DOHH2 (cell line): ENCODE results near the gene LIF.

Source experiments
- H3F3A ChIP-seq: fragments of 200-600 bp; sonication (generic), shearing (Covaris generic); 2 replicates; pipeline ENCODE4 v1.6.0; 2016; ENCODE audit warnings: antibody characterized with exemption, mild to moderate bottlenecking; ENCODE audit not compliant: control insufficient read depth, insufficient read depth
- H3K27ac ChIP-seq: fragments of 200-600 bp; sonication (generic); 2 replicates; pipeline ENCODE4 v1.5.1; 2014; ENCODE audit warnings: low read depth, mild to moderate bottlenecking, low read length, moderate library complexity
- H3K27me3 ChIP-seq: fragments of 200-600 bp; sonication (generic); 2 replicates; pipeline ENCODE4 v1.6.1; 2014; ENCODE audit warnings: mild to moderate bottlenecking, low read length, mixed read lengths; ENCODE audit not compliant: control insufficient read depth
- H3K36me3 ChIP-seq: fragments of 200-600 bp; sonication (generic); 2 replicates; pipeline ENCODE4 v1.6.1; 2014; ENCODE audit warnings: mild to moderate bottlenecking, low read length, moderate library complexity, mixed read lengths; ENCODE audit not compliant: control insufficient read depth
- H3K4me1 ChIP-seq: fragments of 200-600 bp; sonication (generic); 2 replicates; pipeline ENCODE4 v1.6.1; 2014; ENCODE audit warnings: mild to moderate bottlenecking, low read length, mixed read lengths; ENCODE audit not compliant: control insufficient read depth
- H3K4me2 ChIP-seq: fragments of 200-600 bp; sonication (generic); 2 replicates; pipeline ENCODE4 v1.6.0; 2014; ENCODE audit warnings: mild to moderate bottlenecking, low read length, moderate library complexity
- H3K4me3 ChIP-seq: fragments of 200-600 bp; sonication (generic); 2 replicates; pipeline ENCODE4 v1.5.1; 2014; ENCODE audit warnings: mild to moderate bottlenecking, low read length, mixed read lengths
- H3K79me2 ChIP-seq: fragments of 200-600 bp; sonication (generic); 2 replicates; pipeline ENCODE4 v1.6.1; 2014; ENCODE audit warnings: mild to moderate bottlenecking, low read length, mixed read lengths; ENCODE audit not compliant: control insufficient read depth
- H3K9me2 ChIP-seq: fragments of 200-600 bp; sonication (generic); replicated peaks from 2 replicates; pipeline ENCODE4 v1.6.1; 2014; ENCODE audit warnings: mild to moderate bottlenecking, low read length, mixed read lengths; ENCODE audit not compliant: control insufficient read depth
- H3K9me3 ChIP-seq: fragments of 200-600 bp; sonication (generic); 2 replicates; pipeline ENCODE4 v1.6.1; 2014; ENCODE audit warnings: antibody characterized with exemption, low read length, mixed read lengths; ENCODE audit not compliant: control insufficient read depth, insufficient read depth
- H4K20me1 ChIP-seq: fragments of 200-600 bp; sonication (generic); 2 replicates; pipeline ENCODE4 v1.6.0; 2014; ENCODE audit warnings: low read depth, mild to moderate bottlenecking, antibody characterized with exemption, low read length, moderate library complexity; ENCODE audit not compliant: control insufficient read depth, insufficient read depth
- EZH2phosphoT487 ChIP-seq: fragments of 200-600 bp; sonication (generic); IDR thresholded peaks from 2 replicates; pipeline ENCODE4 v1.6.1; 2017; ENCODE audit warnings: borderline replicate concordance, mild to moderate bottlenecking, antibody characterized with exemption, low read length, moderate library complexity, mixed read lengths
- TF ChIP-seq, protein P1 (sequence below): fragments of 200-600 bp; sonication (generic); IDR thresholded peaks from one replicate; pipeline ENCODE4 v1.5.1; 2014; ENCODE audit warnings: antibody characterized with exemption, mild to moderate bottlenecking, low read depth, low read length; ENCODE audit not compliant: poor library complexity, severe bottlenecking

LIF gene

DNA sequence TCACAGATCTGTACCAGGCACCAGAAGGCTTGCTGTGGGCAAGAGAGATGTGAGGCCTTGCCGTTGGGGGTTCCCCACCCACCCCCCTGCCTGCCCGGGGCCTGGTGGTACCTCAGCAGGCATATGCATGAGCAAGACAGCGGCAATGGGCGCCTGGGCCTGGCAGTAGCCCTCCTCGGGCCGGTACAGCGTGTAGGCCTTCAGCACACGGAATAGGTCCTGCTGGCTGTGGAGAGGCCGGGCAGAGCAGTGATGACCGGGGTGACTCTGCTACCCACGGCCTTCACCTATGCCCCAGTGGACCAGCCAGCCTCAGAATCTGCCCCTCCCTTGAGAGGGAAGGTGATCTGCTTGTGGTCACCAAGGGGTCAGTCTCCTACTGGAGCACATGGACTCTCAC is 48.3 kb upstream of the LIF start:
- Histone ChIP-seq H3K4me2 (no peak overlapping the region), H3K4me3 (no peak overlapping the region), H3K9me2 (no peaks in the 10 kb centered on the region), H3K9me3 (no peaks in the 10 kb centered on the region), H3F3A (peaks cover 5% of the 10 kb centered on the region; the same call in 1 of the 2 replicates), H3K79me2 (no peaks in the 10 kb centered on the region), H3K27ac (no peak overlapping the region), H3K27me3 (no peaks in the 10 kb centered on the region), H3K36me3 (no peaks in the 10 kb centered on the region), H4K20me1 (no peaks in the 10 kb centered on the region), H3K4me1 (peaks cover 17% of the 10 kb centered on the region)
- no peak for TF ChIP-seq EZH2phosphoT487
- TF ChIP-seq, protein P1, sequence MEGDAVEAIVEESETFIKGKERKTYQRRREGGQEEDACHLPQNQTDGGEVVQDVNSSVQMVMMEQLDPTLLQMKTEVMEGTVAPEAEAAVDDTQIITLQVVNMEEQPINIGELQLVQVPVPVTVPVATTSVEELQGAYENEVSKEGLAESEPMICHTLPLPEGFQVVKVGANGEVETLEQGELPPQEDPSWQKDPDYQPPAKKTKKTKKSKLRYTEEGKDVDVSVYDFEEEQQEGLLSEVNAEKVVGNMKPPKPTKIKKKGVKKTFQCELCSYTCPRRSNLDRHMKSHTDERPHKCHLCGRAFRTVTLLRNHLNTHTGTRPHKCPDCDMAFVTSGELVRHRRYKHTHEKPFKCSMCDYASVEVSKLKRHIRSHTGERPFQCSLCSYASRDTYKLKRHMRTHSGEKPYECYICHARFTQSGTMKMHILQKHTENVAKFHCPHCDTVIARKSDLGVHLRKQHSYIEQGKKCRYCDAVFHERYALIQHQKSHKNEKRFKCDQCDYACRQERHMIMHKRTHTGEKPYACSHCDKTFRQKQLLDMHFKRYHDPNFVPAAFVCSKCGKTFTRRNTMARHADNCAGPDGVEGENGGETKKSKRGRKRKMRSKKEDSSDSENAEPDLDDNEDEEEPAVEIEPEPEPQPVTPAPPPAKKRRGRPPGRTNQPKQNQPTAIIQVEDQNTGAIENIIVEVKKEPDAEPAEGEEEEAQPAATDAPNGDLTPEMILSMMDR = no peak

GRCh38 chr22:30294066-30294465 is 47.5 kb upstream of the LIF start:
- Histone ChIP-seq H3K4me1 (peaks cover 22% of the 10 kb centered on the region), H3K27me3 (no peaks in the 10 kb centered on the region), H3K4me3 (no peak overlapping the region), H3K36me3 (no peaks in the 10 kb centered on the region), H3K79me2 (no peaks in the 10 kb centered on the region), H3F3A (peaks cover 5% of the 10 kb centered on the region; the same call in 1 of the 2 replicates), H3K9me2 (no peaks in the 10 kb centered on the region), H3K27ac (no peak overlapping the region), H3K4me2 (no peak overlapping the region), H4K20me1 (no peaks in the 10 kb centered on the region), H3K9me3 (no peaks in the 10 kb centered on the region)
- TF ChIP-seq, protein P1 = no peak
- no peak for TF ChIP-seq EZH2phosphoT487

GRCh38 chr22:30293026-30293425 is 46.5 kb upstream of the LIF start:
- Histone ChIP-seq H3K9me2 (no peaks in the 10 kb centered on the region), H4K20me1 (no peaks in the 10 kb centered on the region), H3K27ac (no peak overlapping the region), H3K36me3 (no peaks in the 10 kb centered on the region), H3F3A (peaks cover 8% of the 10 kb centered on the region; the same call in 1 of the 2 replicates), H3K4me3 (no peak overlapping the region), H3K4me1 (peaks cover 31% of the 10 kb centered on the region), H3K9me3 (no peaks in the 10 kb centered on the region), H3K4me2 (no peak overlapping the region), H3K27me3 (no peaks in the 10 kb centered on the region), H3K79me2 (no peaks in the 10 kb centered on the region)
- TF ChIP-seq EZH2phosphoT487 = no peak
- TF ChIP-seq, protein P1 = no peak
